ENCODE results near the gene PIH1D1. TPM values are rescaled to one million over a fixed set of nuclear protein-coding genes. Genes with fewer than 3 reads are reported as not detected.

The PIH1D1 gene
- total and polyA plus RNA-seq, 2 of the 13 experiments (the other 11 are each of a cell fraction or from before 2014, with no cell fraction given), result 110 to 137 TPM

- TF ChIP-seq, protein P1, sequence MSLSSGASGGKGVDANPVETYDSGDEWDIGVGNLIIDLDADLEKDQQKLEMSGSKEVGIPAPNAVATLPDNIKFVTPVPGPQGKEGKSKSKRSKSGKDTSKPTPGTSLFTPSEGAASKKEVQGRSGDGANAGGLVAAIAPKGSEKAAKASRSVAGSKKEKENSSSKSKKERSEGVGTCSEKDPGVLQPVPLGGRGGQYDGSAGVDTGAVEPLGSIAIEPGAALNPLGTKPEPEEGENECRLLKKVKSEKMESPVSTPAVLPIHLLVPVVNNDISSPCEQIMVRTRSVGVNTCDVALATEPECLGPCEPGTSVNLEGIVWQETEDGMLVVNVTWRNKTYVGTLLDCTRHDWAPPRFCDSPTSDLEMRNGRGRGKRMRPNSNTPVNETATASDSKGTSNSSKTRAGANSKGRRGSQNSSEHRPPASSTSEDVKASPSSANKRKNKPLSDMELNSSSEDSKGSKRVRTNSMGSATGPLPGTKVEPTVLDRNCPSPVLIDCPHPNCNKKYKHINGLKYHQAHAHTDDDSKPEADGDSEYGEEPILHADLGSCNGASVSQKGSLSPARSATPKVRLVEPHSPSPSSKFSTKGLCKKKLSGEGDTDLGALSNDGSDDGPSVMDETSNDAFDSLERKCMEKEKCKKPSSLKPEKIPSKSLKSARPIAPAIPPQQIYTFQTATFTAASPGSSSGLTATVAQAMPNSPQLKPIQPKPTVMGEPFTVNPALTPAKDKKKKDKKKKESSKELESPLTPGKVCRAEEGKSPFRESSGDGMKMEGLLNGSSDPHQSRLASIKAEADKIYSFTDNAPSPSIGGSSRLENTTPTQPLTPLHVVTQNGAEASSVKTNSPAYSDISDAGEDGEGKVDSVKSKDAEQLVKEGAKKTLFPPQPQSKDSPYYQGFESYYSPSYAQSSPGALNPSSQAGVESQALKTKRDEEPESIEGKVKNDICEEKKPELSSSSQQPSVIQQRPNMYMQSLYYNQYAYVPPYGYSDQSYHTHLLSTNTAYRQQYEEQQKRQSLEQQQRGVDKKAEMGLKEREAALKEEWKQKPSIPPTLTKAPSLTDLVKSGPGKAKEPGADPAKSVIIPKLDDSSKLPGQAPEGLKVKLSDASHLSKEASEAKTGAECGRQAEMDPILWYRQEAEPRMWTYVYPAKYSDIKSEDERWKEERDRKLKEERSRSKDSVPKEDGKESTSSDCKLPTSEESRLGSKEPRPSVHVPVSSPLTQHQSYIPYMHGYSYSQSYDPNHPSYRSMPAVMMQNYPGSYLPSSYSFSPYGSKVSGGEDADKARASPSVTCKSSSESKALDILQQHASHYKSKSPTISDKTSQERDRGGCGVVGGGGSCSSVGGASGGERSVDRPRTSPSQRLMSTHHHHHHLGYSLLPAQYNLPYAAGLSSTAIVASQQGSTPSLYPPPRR (CRISPR knock-in tag; IDR thresholded peaks at IDR 0.05; ENCODE audit: borderline replicate concordance), result 0 out of 2 replicates have a peak, but pooled peaks have one; percentile 20
- TF ChIP-seq ZNF354B (CRISPR knock-in tag; IDR thresholded peaks at IDR 0.05), result no peak
- no peak for TF ChIP-seq ZNF704 (CRISPR knock-in tag; IDR thresholded peaks at IDR 0.05; ENCODE audit: borderline replicate concordance)
- TF ChIP-seq, protein P2, sequence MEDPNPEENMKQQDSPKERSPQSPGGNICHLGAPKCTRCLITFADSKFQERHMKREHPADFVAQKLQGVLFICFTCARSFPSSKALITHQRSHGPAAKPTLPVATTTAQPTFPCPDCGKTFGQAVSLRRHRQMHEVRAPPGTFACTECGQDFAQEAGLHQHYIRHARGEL (CRISPR knock-in tag; IDR thresholded peaks at IDR 0.05), result no peak
- no peak for TF ChIP-seq ZKSCAN5 (CRISPR knock-in tag; IDR thresholded peaks at IDR 0.05)
- TF ChIP-seq GATAD1 (CRISPR knock-in tag; IDR thresholded peaks at IDR 0.05), result no peak
- no peak for TF ChIP-seq ZNF460 (CRISPR knock-in tag; IDR thresholded peaks at IDR 0.05; ENCODE audit: borderline replicate concordance)
- no peak for TF ChIP-seq ZMYM2 (CRISPR knock-in tag; IDR thresholded peaks at IDR 0.05)
- TF ChIP-seq ZBTB7B (CRISPR knock-in tag; IDR thresholded peaks at IDR 0.05), result peak; percentile 78
- TF ChIP-seq ZNF839 (CRISPR knock-in tag; IDR thresholded peaks at IDR 0.05; ENCODE audit: borderline replicate concordance), result 0 out of 2 replicates have a peak, but pooled peaks have one; percentile 36
- peak; percentile 32; the same call in 1 of the 2 replicates for TF ChIP-seq ZNF331 (CRISPR knock-in tag; IDR thresholded peaks at IDR 0.05)
- no peak for TF ChIP-seq ZNF598 (CRISPR knock-in tag; IDR thresholded peaks at IDR 0.05; ENCODE audit: borderline replicate concordance)
- no peak for TF ChIP-seq SETDB1 (CRISPR knock-in tag; IDR thresholded peaks at IDR 0.05; ENCODE audit: borderline replicate concordance)
- TF ChIP-seq EZH2 (conservative IDR thresholded peaks at IDR 0.05; ENCODE audit: low read depth, low read length), result no peak
- TF ChIP-seq XBP1 (CRISPR knock-in tag; IDR thresholded peaks at IDR 0.05), result no peak
- TF ChIP-seq, protein P3, sequence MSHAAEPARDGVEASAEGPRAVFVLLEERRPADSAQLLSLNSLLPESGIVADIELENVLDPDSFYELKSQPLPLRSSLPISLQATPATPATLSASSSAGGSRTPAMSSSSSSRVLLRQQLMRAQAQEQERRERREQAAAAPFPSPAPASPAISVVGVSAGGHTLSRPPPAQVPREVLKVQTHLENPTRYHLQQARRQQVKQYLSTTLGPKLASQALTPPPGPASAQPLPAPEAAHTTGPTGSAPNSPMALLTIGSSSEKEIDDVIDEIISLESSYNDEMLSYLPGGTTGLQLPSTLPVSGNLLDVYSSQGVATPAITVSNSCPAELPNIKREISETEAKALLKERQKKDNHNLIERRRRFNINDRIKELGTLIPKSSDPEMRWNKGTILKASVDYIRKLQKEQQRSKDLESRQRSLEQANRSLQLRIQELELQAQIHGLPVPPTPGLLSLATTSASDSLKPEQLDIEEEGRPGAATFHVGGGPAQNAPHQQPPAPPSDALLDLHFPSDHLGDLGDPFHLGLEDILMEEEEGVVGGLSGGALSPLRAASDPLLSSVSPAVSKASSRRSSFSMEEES (CRISPR knock-in tag; IDR thresholded peaks at IDR 0.05), result no peak
- TF ChIP-seq ZFYVE20 (CRISPR knock-in tag; IDR thresholded peaks at IDR 0.05; ENCODE audit: borderline replicate concordance, low read depth), result no peak
- TF ChIP-seq ZNF569 (CRISPR knock-in tag; IDR thresholded peaks at IDR 0.05; ENCODE audit: borderline replicate concordance), result no peak
- TF ChIP-seq FOXO4 (CRISPR knock-in tag; conservative IDR thresholded peaks at IDR 0.05), result no peak
- TF ChIP-seq ZNF543 (CRISPR knock-in tag; IDR thresholded peaks at IDR 0.05), result no peak
- TF ChIP-seq KLF13 (CRISPR knock-in tag; IDR thresholded peaks at IDR 0.05), result 0 out of 2 replicates have a peak, but pooled peaks have one; percentile 49
These were observed 22.4 kb upstream of the PIH1D1 start, which contains the start of gene FLT3LG (continued) for GRCh38 chr19:49473868-49474541.
